H1 (cell line): ENCODE results near the gene PLCB2. TPM values are rescaled to one million over a fixed set of nuclear protein-coding genes. Genes with fewer than 3 reads are reported as not detected.

Source experiments
- CTCF ChIA-PET: fragments of 300-600 bp; sonication (Branson Sonifier 250); formaldehyde crosslinking; loops from one replicate; lab custom pipeline; 2021; ENCODE audit not compliant: partially characterized antibody; lab: Charles Lee
- POLR2A ChIA-PET: fragments of 300-600 bp; sonication (Branson Sonifier 250); formaldehyde crosslinking; loops from one replicate; lab custom pipeline; 2021; ENCODE audit warnings: inconsistent platforms; ENCODE audit not compliant: partially characterized antibody; lab: Charles Lee
- DNase-seq, 2 experiments: peaks; one replicate each; pipeline versions ENCODE4 v3.0.0 to v3.0.0-alpha.2; 2010 to 2022; ENCODE audit warnings: low spot score in 2 of 2, low read depth in 1 of 2, mixed read lengths in 1 of 2
- FAIRE-seq: peaks from 2 replicates; lab custom pipeline; 2011; peaks lifted over from hg19 to GRCh38; lab: Jason Lieb, UNC
- H2AFZ ChIP-seq: 2 replicates; pipeline ENCODE4 v1.8.1; 2012; ENCODE audit warnings: low read length, inconsistent platforms
- H2AK5ac ChIP-seq: 2 replicates; pipeline ENCODE4 v1.6.1; 2013; ENCODE audit warnings: low read depth, low read length
- H2BK120ac ChIP-seq: replicated peaks from 2 replicates; pipeline ENCODE3; 2013; ENCODE audit warnings: low read depth, low read length, inconsistent platforms
- H2BK12ac ChIP-seq: 2 replicates; pipeline ENCODE4 v1.6.1; 2013; ENCODE audit warnings: low read depth, low read length
- H2BK15ac ChIP-seq: 2 replicates; pipeline ENCODE4 v1.6.1; 2013; ENCODE audit warnings: low read length
- H2BK20ac ChIP-seq: 2 replicates; pipeline ENCODE4 v1.6.1; 2013; ENCODE audit warnings: low read length
- H2BK5ac ChIP-seq: 2 replicates; pipeline ENCODE4 v1.6.1; 2013; ENCODE audit warnings: low read depth, low read length
- H3K14ac ChIP-seq: 2 replicates; pipeline ENCODE4 v1.6.1; 2013; ENCODE audit warnings: inconsistent platforms; ENCODE audit not compliant: insufficient read length
- H3K18ac ChIP-seq: 2 replicates; pipeline ENCODE4 v1.6.1; 2013; ENCODE audit warnings: low read length; ENCODE audit errors: extremely low read depth
- H3K23ac ChIP-seq: 2 replicates; pipeline ENCODE4 v1.6.1; 2013; ENCODE audit warnings: inconsistent platforms; ENCODE audit not compliant: insufficient read length
- H3K23me2 ChIP-seq: 2 replicates; pipeline ENCODE4 v1.6.1; 2013; ENCODE audit warnings: low read depth, low read length
- H3K27ac ChIP-seq: 2 replicates; pipeline ENCODE4 v1.6.1; 2011; ENCODE audit warnings: low read depth, low read length, inconsistent platforms
- H3K27me3 ChIP-seq, 4 experiments: replicated peaks in 1 of 4; 1 replicate in 1 of 4; 2 replicates in 3 of 4; pipeline versions ENCODE4 v1.6.1 to v1.8.1; 2011 to 2013; ENCODE audit warnings: low read length in 3 of 4, mild to moderate bottlenecking in 3 of 4, inconsistent platforms in 2 of 4, mixed read lengths in 2 of 4, moderate library complexity in 1 of 4; ENCODE audit not compliant: control insufficient read depth in 3 of 4, insufficient read depth in 3 of 4; ENCODE audit errors: extremely low read depth in 1 of 4
- H3K36me3 ChIP-seq, 4 experiments: 2 replicates each; pipeline versions ENCODE4 v1.6.1 to v1.8.1; 2011 to 2013; ENCODE audit warnings: mild to moderate bottlenecking in 4 of 4, low read length in 3 of 4, moderate library complexity in 2 of 4, control low read depth in 1 of 4, inconsistent platforms in 1 of 4; ENCODE audit not compliant: insufficient read depth in 4 of 4, control insufficient read depth in 2 of 4
- H3K4ac ChIP-seq: replicated peaks from 2 replicates; pipeline ENCODE3; 2013; ENCODE audit warnings: low read length, low read depth, mixed read lengths, inconsistent platforms; ENCODE audit not compliant: insufficient read length
- H3K4me1 ChIP-seq, 4 experiments: replicated peaks in 1 of 4; 1 replicate in 1 of 4; 2 replicates in 3 of 4; pipeline versions ENCODE4 v1.6.1 to v1.8.1; 2011 to 2013; ENCODE audit warnings: low read length in 3 of 4, inconsistent platforms in 2 of 4, mixed read lengths in 1 of 4; ENCODE audit not compliant: insufficient read depth in 4 of 4, control insufficient read depth in 3 of 4
- H3K4me2 ChIP-seq, 2 experiments: 2 replicates each; pipeline versions ENCODE4 v1.6.1 to v1.8.1; 2011 to 2013; ENCODE audit warnings: low read depth in 2 of 2, low read length in 2 of 2, control low read depth in 1 of 2, inconsistent platforms in 1 of 2, mild to moderate bottlenecking in 1 of 2; ENCODE audit not compliant: insufficient read depth in 1 of 2
- H3K4me3 ChIP-seq, 4 experiments: fragments of 200-600, 300-600 bp in 1 of 4; sonication (generic), shearing (Covaris generic), sonication (Bioruptor Twin) in 1 of 4; 2 replicates each; pipeline versions ENCODE4 v1.5.1 to v1.8.1; 2011 to 2016; ENCODE audit warnings: low read length in 4 of 4, low read depth in 3 of 4, control low read depth in 2 of 4, inconsistent platforms in 2 of 4, mild to moderate bottlenecking in 2 of 4, mixed read lengths in 1 of 4, moderate library complexity in 1 of 4; ENCODE audit not compliant: insufficient read depth in 2 of 4; ENCODE audit errors: extremely low read depth in 1 of 4
- H3K56ac ChIP-seq: replicated peaks from 2 replicates; pipeline ENCODE3; 2013; ENCODE audit warnings: low read depth, mild to moderate bottlenecking, mixed read lengths, low read length, inconsistent platforms; ENCODE audit not compliant: insufficient read length
- H3K79me1 ChIP-seq: 2 replicates; pipeline ENCODE4 v1.6.1; 2013; ENCODE audit warnings: low read depth, low read length, control low read depth
- H3K79me2 ChIP-seq, 2 experiments: 2 replicates each; pipeline versions ENCODE4 v1.6.1 to v1.8.1; 2012 to 2013; ENCODE audit warnings: low read length in 2 of 2, mild to moderate bottlenecking in 2 of 2, inconsistent platforms in 1 of 2; ENCODE audit not compliant: insufficient read depth in 2 of 2, control insufficient read depth in 1 of 2
- H3K9ac ChIP-seq, 4 experiments: replicated peaks in 1 of 4; 1 replicate in 1 of 4; 2 replicates in 3 of 4; pipeline versions ENCODE4 v1.6.1 to v1.8.1; 2011 to 2013; ENCODE audit warnings: low read depth in 3 of 4, low read length in 3 of 4, control low read depth in 2 of 4, mild to moderate bottlenecking in 2 of 4, moderate library complexity in 2 of 4, inconsistent platforms in 1 of 4; ENCODE audit errors: extremely low read depth in 1 of 4
- H3K9me3 ChIP-seq, 2 experiments: 2 replicates each; pipeline versions ENCODE4 v1.6.1 to v1.8.1; 2012 to 2013; ENCODE audit warnings: mild to moderate bottlenecking in 2 of 2, moderate library complexity in 2 of 2, control low read depth in 1 of 2, inconsistent platforms in 1 of 2, low read depth in 1 of 2, low read length in 1 of 2, mixed read lengths in 1 of 2; ENCODE audit not compliant: insufficient read depth in 2 of 2
- H4K20me1 ChIP-seq, 2 experiments: replicated peaks in 1 of 2; 2 replicates each; pipeline versions ENCODE3 to v1.8.1; 2011 to 2013; ENCODE audit warnings: inconsistent platforms in 2 of 2, low read length in 2 of 2, mild to moderate bottlenecking in 1 of 2; ENCODE audit not compliant: insufficient read depth in 2 of 2, control insufficient read depth in 1 of 2
- H4K5ac ChIP-seq: 2 replicates; pipeline ENCODE4 v1.6.1; 2013; ENCODE audit warnings: low read length, low read depth, mixed read lengths, inconsistent platforms; ENCODE audit not compliant: insufficient read length
- H4K8ac ChIP-seq: 2 replicates; pipeline ENCODE4 v1.8.0; 2013; ENCODE audit warnings: mild to moderate bottlenecking, moderate library complexity, low read length, inconsistent platforms; ENCODE audit not compliant: insufficient read depth; ENCODE audit errors: extremely low read depth
- H4K91ac ChIP-seq: replicated peaks from 2 replicates; pipeline ENCODE3; 2013; ENCODE audit warnings: low read length, mixed read lengths, inconsistent platforms; ENCODE audit not compliant: insufficient read length
- KDM1A ChIP-seq: fragments of 200-600, 300-600 bp; sonication (generic); IDR thresholded peaks from 2 replicates; pipeline ENCODE4 v1.7.1; 2016; ENCODE audit warnings: mild to moderate bottlenecking, low read length, borderline replicate concordance
- WGBS, 2 experiments: shearing (Covaris generic) in 1 of 2; methylation state at CpG; one replicate each; pipeline versions ENCODE4 v1.1.6 to v1.1.7; 2013 to 2015; ENCODE audit warnings: low lambda C conversion rate in 2 of 2, mixed read lengths in 2 of 2, inconsistent platforms in 1 of 2, low coverage in 1 of 2, missing lambda C conversion rate in 1 of 2; ENCODE audit not compliant: insufficient replicate concordance in 2 of 2, insufficient coverage in 1 of 2, insufficient read length in 1 of 2; ENCODE audit errors: extremely low coverage in 1 of 2, missing lambda C conversion rate in 1 of 2; 5-methylcytosine and 5-hydroxymethylcytosine counted together
- polyA plus RNA-seq, 7 experiments: library from polyadenylated mRNA; depleted of rRNA in 3 of 7; stranded (reverse) in 5 of 7; unstranded in 2 of 7; fragments of >200 nt in 5 of 7; fragments of 200-250 nt in 2 of 7; gene quantifications; 1 replicate in 5 of 7; 2 replicates in 1 of 7; 4 replicates in 1 of 7; pipeline versions ENCODE4 v1.2.1 to v1.2.3, GENCODE V29; 2011 to 2013; ENCODE audit warnings: missing spikeins in 2 of 7, mixed read lengths in 2 of 7
- total RNA-seq: library from RNA; stranded (reverse); fragmentation: NEBNext Ultra II Directional; extraction: Animal tissue kit (Norgen Biotek cat#: 25700); gene quantifications from 2 replicates; pipeline ENCODE4 v1.2.1, GENCODE V29; 2021
- TF ChIP-seq, protein P1 (sequence below): IDR thresholded peaks from 2 replicates; pipeline ENCODE4 v1.6.1; 2011; ENCODE audit warnings: low read length, improper control_type of control experiment

Gene PLCB2
- total and polyA plus RNA-seq, 2 of the 8 experiments (the other 6 are each of a cell fraction or from before 2014, with no cell fraction given) = 7.2 to 8.4 TPM

DNA sequence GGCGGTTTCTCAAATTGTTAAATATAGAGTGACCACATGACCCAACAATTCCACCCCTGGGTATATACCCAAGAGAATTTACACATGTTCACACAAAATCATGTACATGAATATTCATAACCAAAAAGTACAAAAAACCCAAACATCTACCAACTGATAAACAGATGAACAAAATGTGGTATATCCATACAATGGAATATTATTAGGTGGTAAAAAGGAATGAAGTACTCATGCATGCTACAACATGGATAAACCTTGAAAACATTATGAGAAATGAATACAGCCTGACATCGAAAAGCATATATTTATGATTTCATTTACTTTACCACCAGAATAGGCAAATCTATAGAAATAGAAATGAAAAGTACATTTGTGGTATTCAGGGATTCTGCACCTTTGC is 7.4 kb downstream of the PLCB2 start:
- H3K9ac ChIP-seq = no peak overlapping the region
- WGBS, 2 experiments = 90% methylated on average over 2 of the region's 2 CpGs; no CpG with 5 or more reads in 1 of the 2 experiments
- no peak overlapping the region for H2BK5ac ChIP-seq
- H3K27me3 ChIP-seq = peaks cover 0 to 2% (median 0%) of the 10 kb centered on the region in 4 experiments; a peak in 2 of 7 replicates
- no peak overlapping the region for H3K14ac ChIP-seq
- no peak overlapping the region for H4K5ac ChIP-seq
- H2AK5ac ChIP-seq = no peak overlapping the region
- H2BK12ac ChIP-seq = no peak overlapping the region
- peaks cover 0 to 20% (median 7%) of the 10 kb centered on the region in 4 experiments; a peak in 6 of 7 replicates for H3K4me1 ChIP-seq
- no peak overlapping the region for H4K91ac ChIP-seq
- no peaks in the 10 kb centered on the region for H3K79me2 ChIP-seq
- no peak overlapping the region for H3K4me2 ChIP-seq
- no peak overlapping the region for H2BK20ac ChIP-seq
- TF ChIP-seq KDM1A = 0 out of 2 replicates have a peak, but pooled peaks have one; percentile 11
- TF ChIP-seq, protein P1, sequence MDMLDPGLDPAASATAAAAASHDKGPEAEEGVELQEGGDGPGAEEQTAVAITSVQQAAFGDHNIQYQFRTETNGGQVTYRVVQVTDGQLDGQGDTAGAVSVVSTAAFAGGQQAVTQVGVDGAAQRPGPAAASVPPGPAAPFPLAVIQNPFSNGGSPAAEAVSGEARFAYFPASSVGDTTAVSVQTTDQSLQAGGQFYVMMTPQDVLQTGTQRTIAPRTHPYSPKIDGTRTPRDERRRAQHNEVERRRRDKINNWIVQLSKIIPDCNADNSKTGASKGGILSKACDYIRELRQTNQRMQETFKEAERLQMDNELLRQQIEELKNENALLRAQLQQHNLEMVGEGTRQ = no peak
- CTCF ChIA-PET = interaction anchor here (1.8 to 23.9 kb wide), 7 partner anchors 10 to 255 kb away, joined by 6 to 584 read pairs (median 50); partner anchors contain the start of genes ANKRD63, CCDC9B and INAFM2
- H4K8ac ChIP-seq = no peak overlapping the region
- no peaks in the 10 kb centered on the region for H3K79me1 ChIP-seq
- POLR2A ChIA-PET = interaction anchor here (1.3 to 3.0 kb wide), 3 partner anchors 9 to 38 kb away, joined by 4 to 46 read pairs (median 6); no protein-coding TSS in a partner anchor
- no peak overlapping the region for H3K27ac ChIP-seq
- H3K4ac ChIP-seq = no peak overlapping the region
- H3K36me3 ChIP-seq = no peaks in the 10 kb centered on the region
- no peak overlapping the region for H3K4me3 ChIP-seq
- H2BK120ac ChIP-seq = no peak overlapping the region
- H3K18ac ChIP-seq = no peak overlapping the region
- no peak overlapping the region for H2BK15ac ChIP-seq
- no peaks in the 10 kb centered on the region for H3K23me2 ChIP-seq
- H2AFZ ChIP-seq = no peak overlapping the region
- FAIRE-seq (no peak), DNase-seq (no peak)
- H3K9me3 ChIP-seq = 0 out of 4 replicates have a peak, but pooled peaks cover 0 to 3% of the 10 kb centered on the region in 2 experiments
- no peak overlapping the region for H3K23ac ChIP-seq
- no peaks in the 10 kb centered on the region for H4K20me1 ChIP-seq
- no peak overlapping the region for H3K56ac ChIP-seq
